ENCODE data around the gene ARL13B. TPM values are rescaled to one million over a fixed set of nuclear protein-coding genes. Genes with fewer than 3 reads are reported as not detected.

The ARL13B gene
- total RNA-seq, 1 experiment from 2014 or later = 9.3 TPM

DNA sequence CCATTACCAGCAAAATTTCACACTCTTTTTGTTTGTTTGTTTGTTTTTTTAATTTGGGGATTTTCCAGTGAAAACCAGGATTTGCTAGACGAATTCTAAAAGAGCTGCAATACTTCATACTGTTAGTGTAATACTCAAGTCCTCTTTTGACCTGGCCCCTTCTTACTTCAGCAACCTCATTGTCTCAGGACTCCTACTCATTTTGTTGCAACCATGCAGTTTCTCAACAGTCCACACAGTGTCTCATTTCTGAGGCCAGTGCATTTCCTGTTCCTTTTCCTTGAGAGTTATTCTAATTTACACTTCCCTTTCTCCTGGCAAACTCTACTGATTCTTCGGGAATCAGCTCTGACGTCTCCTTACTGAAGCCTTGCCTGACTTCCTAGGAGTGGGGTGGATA is 118.5 kb downstream of the ARL13B start (continued):
- TF ChIP-seq, protein P1, sequence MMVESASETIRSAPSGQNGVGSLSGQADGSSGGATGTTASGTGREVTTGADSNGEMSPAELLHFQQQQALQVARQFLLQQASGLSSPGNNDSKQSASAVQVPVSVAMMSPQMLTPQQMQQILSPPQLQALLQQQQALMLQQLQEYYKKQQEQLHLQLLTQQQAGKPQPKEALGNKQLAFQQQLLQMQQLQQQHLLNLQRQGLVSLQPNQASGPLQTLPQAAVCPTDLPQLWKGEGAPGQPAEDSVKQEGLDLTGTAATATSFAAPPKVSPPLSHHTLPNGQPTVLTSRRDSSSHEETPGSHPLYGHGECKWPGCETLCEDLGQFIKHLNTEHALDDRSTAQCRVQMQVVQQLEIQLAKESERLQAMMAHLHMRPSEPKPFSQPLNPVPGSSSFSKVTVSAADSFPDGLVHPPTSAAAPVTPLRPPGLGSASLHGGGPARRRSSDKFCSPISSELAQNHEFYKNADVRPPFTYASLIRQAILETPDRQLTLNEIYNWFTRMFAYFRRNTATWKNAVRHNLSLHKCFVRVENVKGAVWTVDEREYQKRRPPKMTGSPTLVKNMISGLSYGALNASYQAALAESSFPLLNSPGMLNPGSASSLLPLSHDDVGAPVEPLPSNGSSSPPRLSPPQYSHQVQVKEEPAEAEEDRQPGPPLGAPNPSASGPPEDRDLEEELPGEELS (CRISPR knock-in tag; IDR thresholded peaks at IDR 0.05) = no peak
- TF ChIP-seq, protein P2, sequence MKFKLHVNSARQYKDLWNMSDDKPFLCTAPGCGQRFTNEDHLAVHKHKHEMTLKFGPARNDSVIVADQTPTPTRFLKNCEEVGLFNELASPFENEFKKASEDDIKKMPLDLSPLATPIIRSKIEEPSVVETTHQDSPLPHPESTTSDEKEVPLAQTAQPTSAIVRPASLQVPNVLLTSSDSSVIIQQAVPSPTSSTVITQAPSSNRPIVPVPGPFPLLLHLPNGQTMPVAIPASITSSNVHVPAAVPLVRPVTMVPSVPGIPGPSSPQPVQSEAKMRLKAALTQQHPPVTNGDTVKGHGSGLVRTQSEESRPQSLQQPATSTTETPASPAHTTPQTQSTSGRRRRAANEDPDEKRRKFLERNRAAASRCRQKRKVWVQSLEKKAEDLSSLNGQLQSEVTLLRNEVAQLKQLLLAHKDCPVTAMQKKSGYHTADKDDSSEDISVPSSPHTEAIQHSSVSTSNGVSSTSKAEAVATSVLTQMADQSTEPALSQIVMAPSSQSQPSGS (CRISPR knock-in tag; IDR thresholded peaks at IDR 0.05; ENCODE audit: borderline replicate concordance, low read depth) = no peak

DNA sequence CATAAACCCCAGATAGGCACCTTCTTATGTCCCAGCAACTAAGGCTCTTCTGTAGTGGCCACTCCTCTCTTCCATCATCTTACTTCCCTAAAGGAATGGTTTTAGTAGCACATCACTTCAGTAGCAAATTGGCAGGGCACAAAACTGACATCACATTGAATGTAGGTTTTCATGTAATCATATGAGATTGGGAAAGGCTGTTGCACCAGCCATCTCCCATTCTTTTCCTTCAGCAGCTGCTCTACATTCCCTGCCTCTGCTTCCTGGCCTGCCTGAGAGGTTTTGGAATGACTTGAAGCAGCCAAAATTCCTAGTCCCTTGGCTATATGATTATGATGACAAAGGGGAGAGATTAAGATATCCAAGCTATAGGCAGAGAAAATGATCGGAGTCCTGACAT is 119.4 kb downstream of the ARL13B start:
- DNase-seq (ENCODE audit: low spot score) = no peak
- Mint-ChIP-seq H3K4me3 (no peak overlapping the region), H3K9me3 (no peaks in the 10 kb centered on the region), H3K4me1 (no peaks in the 10 kb centered on the region), H3K27me3 (ENCODE audit: low read depth) (no peaks in the 10 kb centered on the region), H3K36me3 (peaks cover 6% of the 10 kb centered on the region; the same call in 1 of the 2 replicates), H3K27ac (no peak overlapping the region)
- ATAC-seq = no peak
- no peak for TF ChIP-seq RORB (CRISPR knock-in tag; IDR thresholded peaks at IDR 0.05)
- no peak for TF ChIP-seq CBFB (CRISPR knock-in tag; IDR thresholded peaks at IDR 0.05; ENCODE audit: low read depth)
- no peak for TF ChIP-seq HMGA2 (CRISPR knock-in tag; IDR thresholded peaks at IDR 0.05)
- CTCF ChIA-PET = interaction anchor here (0.8 kb wide), 1 partner anchor 30 kb away, joined by 3 read pairs; no protein-coding TSS in a partner anchor
- POLR2A ChIA-PET = no interaction called here

DNA sequence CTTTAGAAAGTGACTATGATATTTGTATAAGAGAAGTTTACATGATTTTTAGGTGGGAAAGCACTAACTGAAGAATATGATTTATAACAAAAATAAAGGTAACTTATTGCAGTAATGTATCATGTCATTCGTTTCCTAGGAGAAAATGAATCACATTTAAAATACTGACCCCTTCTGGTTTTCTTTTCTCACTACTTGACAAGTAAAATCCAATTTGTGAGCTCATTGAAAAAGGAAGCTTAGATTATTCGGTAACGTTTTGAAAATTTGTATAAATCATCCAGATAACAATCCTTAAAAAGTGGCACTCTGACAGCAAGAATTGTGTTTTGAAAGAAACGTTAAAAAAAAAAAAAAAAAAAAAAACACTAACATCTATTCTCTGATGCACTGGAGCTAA is 121.9 kb downstream of the ARL13B start:
- no peaks in the 10 kb centered on the region for H3K4me1 Mint-ChIP-seq
- no peaks in the 10 kb centered on the region for H3K27me3 Mint-ChIP-seq (ENCODE audit: low read depth)
- no peaks in the 10 kb centered on the region for H3K9me3 Mint-ChIP-seq
- no peak for DNase-seq (ENCODE audit: low spot score)
- CTCF ChIA-PET = interaction anchor here (0.6 to 1.8 kb wide), 27 partner anchors 9 to 385 kb away, joined by 3 to 7 read pairs (median 4); partner anchors contain the start of genes ARL13B, DHFR2 and NSUN3
- ATAC-seq = no peak
- peaks cover 3% of the 10 kb centered on the region; the same call in 1 of the 2 replicates for H3K36me3 Mint-ChIP-seq
- no peak overlapping the region for H3K27ac Mint-ChIP-seq
- POLR2A ChIA-PET = no interaction called here
- H3K4me3 Mint-ChIP-seq = no peak overlapping the region
- TF ChIP-seq ATF1 (CRISPR knock-in tag; IDR thresholded peaks at IDR 0.05) = no peak
- TF ChIP-seq MXD4 (CRISPR knock-in tag; IDR thresholded peaks at IDR 0.05; ENCODE audit: borderline replicate concordance) = no peak
- TF ChIP-seq RORB (CRISPR knock-in tag; IDR thresholded peaks at IDR 0.05) = no peak
- no peak for TF ChIP-seq ZNF232 (CRISPR knock-in tag; IDR thresholded peaks at IDR 0.05)
- no peak for TF ChIP-seq ZBTB21 (CRISPR knock-in tag; IDR thresholded peaks at IDR 0.05; ENCODE audit: borderline replicate concordance)
- no peak for TF ChIP-seq ZNF396 (CRISPR knock-in tag; IDR thresholded peaks at IDR 0.05; ENCODE audit: borderline replicate concordance)
- no peak for TF ChIP-seq CREB1 (CRISPR knock-in tag; IDR thresholded peaks at IDR 0.05)
- TF ChIP-seq CBFB (CRISPR knock-in tag; IDR thresholded peaks at IDR 0.05; ENCODE audit: low read depth) = no peak
- TF ChIP-seq, protein P3, sequence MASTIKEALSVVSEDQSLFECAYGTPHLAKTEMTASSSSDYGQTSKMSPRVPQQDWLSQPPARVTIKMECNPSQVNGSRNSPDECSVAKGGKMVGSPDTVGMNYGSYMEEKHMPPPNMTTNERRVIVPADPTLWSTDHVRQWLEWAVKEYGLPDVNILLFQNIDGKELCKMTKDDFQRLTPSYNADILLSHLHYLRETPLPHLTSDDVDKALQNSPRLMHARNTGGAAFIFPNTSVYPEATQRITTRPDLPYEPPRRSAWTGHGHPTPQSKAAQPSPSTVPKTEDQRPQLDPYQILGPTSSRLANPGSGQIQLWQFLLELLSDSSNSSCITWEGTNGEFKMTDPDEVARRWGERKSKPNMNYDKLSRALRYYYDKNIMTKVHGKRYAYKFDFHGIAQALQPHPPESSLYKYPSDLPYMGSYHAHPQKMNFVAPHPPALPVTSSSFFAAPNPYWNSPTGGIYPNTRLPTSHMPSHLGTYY (CRISPR knock-in tag; IDR thresholded peaks at IDR 0.05) = no peak
- no peak for TF ChIP-seq ESRRA (CRISPR knock-in tag; IDR thresholded peaks at IDR 0.05; ENCODE audit: borderline replicate concordance)
- TF ChIP-seq GRHL2 (CRISPR knock-in tag; IDR thresholded peaks at IDR 0.05; ENCODE audit: insufficient replicate concordance, severe bottlenecking) = no peak
- TF ChIP-seq JUN (CRISPR knock-in tag; IDR thresholded peaks at IDR 0.05) = no peak
- TF ChIP-seq, protein P4, sequence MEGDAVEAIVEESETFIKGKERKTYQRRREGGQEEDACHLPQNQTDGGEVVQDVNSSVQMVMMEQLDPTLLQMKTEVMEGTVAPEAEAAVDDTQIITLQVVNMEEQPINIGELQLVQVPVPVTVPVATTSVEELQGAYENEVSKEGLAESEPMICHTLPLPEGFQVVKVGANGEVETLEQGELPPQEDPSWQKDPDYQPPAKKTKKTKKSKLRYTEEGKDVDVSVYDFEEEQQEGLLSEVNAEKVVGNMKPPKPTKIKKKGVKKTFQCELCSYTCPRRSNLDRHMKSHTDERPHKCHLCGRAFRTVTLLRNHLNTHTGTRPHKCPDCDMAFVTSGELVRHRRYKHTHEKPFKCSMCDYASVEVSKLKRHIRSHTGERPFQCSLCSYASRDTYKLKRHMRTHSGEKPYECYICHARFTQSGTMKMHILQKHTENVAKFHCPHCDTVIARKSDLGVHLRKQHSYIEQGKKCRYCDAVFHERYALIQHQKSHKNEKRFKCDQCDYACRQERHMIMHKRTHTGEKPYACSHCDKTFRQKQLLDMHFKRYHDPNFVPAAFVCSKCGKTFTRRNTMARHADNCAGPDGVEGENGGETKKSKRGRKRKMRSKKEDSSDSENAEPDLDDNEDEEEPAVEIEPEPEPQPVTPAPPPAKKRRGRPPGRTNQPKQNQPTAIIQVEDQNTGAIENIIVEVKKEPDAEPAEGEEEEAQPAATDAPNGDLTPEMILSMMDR (IDR thresholded peaks at IDR 0.05) = no peak
- TF ChIP-seq, protein P5, sequence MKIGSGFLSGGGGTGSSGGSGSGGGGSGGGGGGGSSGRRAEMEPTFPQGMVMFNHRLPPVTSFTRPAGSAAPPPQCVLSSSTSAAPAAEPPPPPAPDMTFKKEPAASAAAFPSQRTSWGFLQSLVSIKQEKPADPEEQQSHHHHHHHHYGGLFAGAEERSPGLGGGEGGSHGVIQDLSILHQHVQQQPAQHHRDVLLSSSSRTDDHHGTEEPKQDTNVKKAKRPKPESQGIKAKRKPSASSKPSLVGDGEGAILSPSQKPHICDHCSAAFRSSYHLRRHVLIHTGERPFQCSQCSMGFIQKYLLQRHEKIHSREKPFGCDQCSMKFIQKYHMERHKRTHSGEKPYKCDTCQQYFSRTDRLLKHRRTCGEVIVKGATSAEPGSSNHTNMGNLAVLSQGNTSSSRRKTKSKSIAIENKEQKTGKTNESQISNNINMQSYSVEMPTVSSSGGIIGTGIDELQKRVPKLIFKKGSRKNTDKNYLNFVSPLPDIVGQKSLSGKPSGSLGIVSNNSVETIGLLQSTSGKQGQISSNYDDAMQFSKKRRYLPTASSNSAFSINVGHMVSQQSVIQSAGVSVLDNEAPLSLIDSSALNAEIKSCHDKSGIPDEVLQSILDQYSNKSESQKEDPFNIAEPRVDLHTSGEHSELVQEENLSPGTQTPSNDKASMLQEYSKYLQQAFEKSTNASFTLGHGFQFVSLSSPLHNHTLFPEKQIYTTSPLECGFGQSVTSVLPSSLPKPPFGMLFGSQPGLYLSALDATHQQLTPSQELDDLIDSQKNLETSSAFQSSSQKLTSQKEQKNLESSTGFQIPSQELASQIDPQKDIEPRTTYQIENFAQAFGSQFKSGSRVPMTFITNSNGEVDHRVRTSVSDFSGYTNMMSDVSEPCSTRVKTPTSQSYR (CRISPR knock-in tag; IDR thresholded peaks at IDR 0.05) = no peak
- TF ChIP-seq ZNF416 (CRISPR knock-in tag; IDR thresholded peaks at IDR 0.05) = no peak
- TF ChIP-seq EMX1 (CRISPR knock-in tag; IDR thresholded peaks at IDR 0.05) = no peak
- TF ChIP-seq, protein P6, sequence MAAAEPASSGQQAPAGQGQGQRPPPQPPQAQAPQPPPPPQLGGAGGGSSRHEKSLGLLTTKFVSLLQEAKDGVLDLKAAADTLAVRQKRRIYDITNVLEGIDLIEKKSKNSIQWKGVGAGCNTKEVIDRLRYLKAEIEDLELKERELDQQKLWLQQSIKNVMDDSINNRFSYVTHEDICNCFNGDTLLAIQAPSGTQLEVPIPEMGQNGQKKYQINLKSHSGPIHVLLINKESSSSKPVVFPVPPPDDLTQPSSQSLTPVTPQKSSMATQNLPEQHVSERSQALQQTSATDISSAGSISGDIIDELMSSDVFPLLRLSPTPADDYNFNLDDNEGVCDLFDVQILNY (CRISPR knock-in tag; IDR thresholded peaks at IDR 0.05) = no peak
- no peak for TF ChIP-seq FOXJ3 (CRISPR knock-in tag; IDR thresholded peaks at IDR 0.05; ENCODE audit: borderline replicate concordance)
- TF ChIP-seq, protein P7, sequence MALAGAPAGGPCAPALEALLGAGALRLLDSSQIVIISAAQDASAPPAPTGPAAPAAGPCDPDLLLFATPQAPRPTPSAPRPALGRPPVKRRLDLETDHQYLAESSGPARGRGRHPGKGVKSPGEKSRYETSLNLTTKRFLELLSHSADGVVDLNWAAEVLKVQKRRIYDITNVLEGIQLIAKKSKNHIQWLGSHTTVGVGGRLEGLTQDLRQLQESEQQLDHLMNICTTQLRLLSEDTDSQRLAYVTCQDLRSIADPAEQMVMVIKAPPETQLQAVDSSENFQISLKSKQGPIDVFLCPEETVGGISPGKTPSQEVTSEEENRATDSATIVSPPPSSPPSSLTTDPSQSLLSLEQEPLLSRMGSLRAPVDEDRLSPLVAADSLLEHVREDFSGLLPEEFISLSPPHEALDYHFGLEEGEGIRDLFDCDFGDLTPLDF (CRISPR knock-in tag; IDR thresholded peaks at IDR 0.05) = no peak

All from WTC11 (cell line).